Renal pelvis (tissue), 4 donors: ENCODE data around the gene CDK2. TPM values are rescaled to one million over a fixed set of nuclear protein-coding genes. Genes with fewer than 3 reads are reported as not detected.

ENCODE experiments used
- DNase-seq: peaks from one replicate; pipeline ENCODE4 v3.0.0-alpha.2; 2013
- polyA plus RNA-seq, 3 donors: library from polyadenylated mRNA; unstranded; fragments of 120-200 nt; gene quantifications; one replicate each; pipeline ENCODE4 v1.2.1, GENCODE V29; 2013; ENCODE audit not compliant: insufficient read length in 3 of 3

The CDK2 gene
- polyA plus RNA-seq, 3 donors, result 60.6 to 74.6 (median 61.6) TPM

GRCh38 chr12:55933799-55934742 is 32.6 kb upstream of the CDK2 start:
- no peak for DNase-seq

GRCh38 chr12:55934773-55935172 is 31.9 kb upstream of the CDK2 start:
- DNase-seq, result no peak

- DNase-seq, result no peak
Measured at GRCh38 chr12:55935738-55936151, 30.9 kb upstream of the CDK2 start.

GRCh38 chr12:55937981-55938380 is 28.6 kb upstream of the CDK2 start:
- no peak for DNase-seq

- no peak for DNase-seq
Measured at GRCh38 chr12:55938826-55939501, 27.7 kb upstream of the CDK2 start.

GRCh38 chr12:55940065-55940732 is 26.4 kb upstream of the CDK2 start:
- peak; percentile 83 for DNase-seq

- DNase-seq, result no peak
Measured at GRCh38 chr12:55942055-55942454, 24.6 kb upstream of the CDK2 start.

- DNase-seq, result no peak
Measured at GRCh38 chr12:55942577-55943136, 24.0 kb upstream of the CDK2 start.

GRCh38 chr12:55946553-55946952 is 20.1 kb upstream of the CDK2 start:
- no peak for DNase-seq

- no peak for DNase-seq
Measured at GRCh38 chr12:55955344-55955743, 11.3 kb upstream of the CDK2 start.

GRCh38 chr12:55955800-55956508 is 10.7 kb upstream of the CDK2 start:
- no peak for DNase-seq

- no peak for DNase-seq
Measured at GRCh38 chr12:55957106-55957859, 9.3 kb upstream of the CDK2 start.

GRCh38 chr12:55963760-55964159 is 2.9 kb upstream of the CDK2 start:
- no peak for DNase-seq

GRCh38 chr12:55965240-55965639 is 1.4 kb upstream of the CDK2 start:
- no peak for DNase-seq

- DNase-seq, result peak; percentile 30
Measured at GRCh38 chr12:55965941-55966407, 656 bp upstream of the CDK2 start, which contains the start of gene PMEL. PMEL (minus strand) TSS chr12:55966042; CDS start chr12:55966011, 31 bp downstream.

GRCh38 chr12:55969356-55969755 is 2.7 kb downstream of the CDK2 start:
- DNase-seq, result no peak

- DNase-seq, result no peak
Measured at GRCh38 chr12:55970775-55971174, 4.1 kb downstream of the CDK2 start.

- DNase-seq, result no peak
Measured at GRCh38 chr12:55972042-55972441, 5.4 kb downstream of the CDK2 start.

GRCh38 chr12:55972456-55972855 is 5.8 kb downstream of the CDK2 start:
- no peak for DNase-seq

- DNase-seq, result no peak
Measured at GRCh38 chr12:55972911-55973598, 6.4 kb downstream of the CDK2 start.
